IPS-NIHi7 (cell line): Measurements from ENCODE around the gene ARL4D.
"Not testable (repeated sequence)": the region's sequence is repeated elsewhere in the genome, so short reads cannot be mapped to it uniquely, and the experiment has no call there.

Experiments
- DNase-seq: peaks from one replicate; pipeline ENCODE4 v3.0.0; 2012; ENCODE audit warnings: mixed read lengths; ENCODE audit errors: extremely low spot score

ARL4D gene

GRCh38 chr17:43395165-43395564 lies 3.6 kb upstream of the ARL4D start:
- no peak for DNase-seq

GRCh38 chr17:43396491-43397060 lies 2.2 kb upstream of the ARL4D start:
- no peak for DNase-seq

- DNase-seq: no peak
These were observed 1.1 kb downstream of the ARL4D start for GRCh38 chr17:43399839-43400328.

GRCh38 chr17:43400943-43401717 lies 2.3 kb downstream of the ARL4D start:
- DNase-seq: no peak

- no peak for DNase-seq
These were observed 3.3 kb downstream of the ARL4D start for GRCh38 chr17:43402078-43402477.

GRCh38 chr17:43402567-43402966 lies 3.8 kb downstream of the ARL4D start:
- DNase-seq: no peak

- DNase-seq: no peak
These were observed 5.1 kb downstream of the ARL4D start for GRCh38 chr17:43403846-43404245.

- no peak for DNase-seq
These were observed 7.1 kb downstream of the ARL4D start for GRCh38 chr17:43405861-43406260.

GRCh38 chr17:43406676-43407645 lies 8.2 kb downstream of the ARL4D start:
- no peak for DNase-seq

GRCh38 chr17:43409131-43409530 lies 10.3 kb downstream of the ARL4D start:
- DNase-seq: no peak

GRCh38 chr17:43410557-43411368 lies 12.0 kb downstream of the ARL4D start:
- no peak for DNase-seq

- DNase-seq: no peak
These were observed 12.5 kb downstream of the ARL4D start for GRCh38 chr17:43411369-43411677.

GRCh38 chr17:43411749-43412148 lies 13.0 kb downstream of the ARL4D start:
- DNase-seq: no peak

- DNase-seq: no peak
These were observed 13.4 kb downstream of the ARL4D start for GRCh38 chr17:43412166-43412565.

- no peak for DNase-seq
These were observed 18.5 kb downstream of the ARL4D start for GRCh38 chr17:43416998-43417890.

GRCh38 chr17:43418441-43419374 lies 19.9 kb downstream of the ARL4D start:
- peak; percentile 65 for DNase-seq

GRCh38 chr17:43419375-43419882 lies 20.6 kb downstream of the ARL4D start:
- DNase-seq: not testable (repeated sequence)

GRCh38 chr17:43423777-43424455 lies 25.1 kb downstream of the ARL4D start:
- DNase-seq: no peak
